NCI-H187 treated with DMSO at 0.1 percent for 48 hours (cell line): ENCODE data around the gene ZFPL1.

ENCODE experiments used
- DNase-seq: peaks from one replicate; lab custom pipeline; 2025; lab: John Stamatoyannopoulos, UW

ZFPL1 gene

GRCh38 chr11:65060913-65061408 lies 23.1 kb upstream of the ZFPL1 start:
- no peak for DNase-seq

- no peak for DNase-seq
These were observed 20.5 kb upstream of the ZFPL1 start for GRCh38 chr11:65063532-65063931.

GRCh38 chr11:65064847-65065240 lies 19.2 kb upstream of the ZFPL1 start:
- DNase-seq: no peak

GRCh38 chr11:65065851-65066250 lies 18.2 kb upstream of the ZFPL1 start:
- no peak for DNase-seq

- no peak for DNase-seq
These were observed 17.7 kb upstream of the ZFPL1 start for GRCh38 chr11:65066315-65066714.

DNA sequence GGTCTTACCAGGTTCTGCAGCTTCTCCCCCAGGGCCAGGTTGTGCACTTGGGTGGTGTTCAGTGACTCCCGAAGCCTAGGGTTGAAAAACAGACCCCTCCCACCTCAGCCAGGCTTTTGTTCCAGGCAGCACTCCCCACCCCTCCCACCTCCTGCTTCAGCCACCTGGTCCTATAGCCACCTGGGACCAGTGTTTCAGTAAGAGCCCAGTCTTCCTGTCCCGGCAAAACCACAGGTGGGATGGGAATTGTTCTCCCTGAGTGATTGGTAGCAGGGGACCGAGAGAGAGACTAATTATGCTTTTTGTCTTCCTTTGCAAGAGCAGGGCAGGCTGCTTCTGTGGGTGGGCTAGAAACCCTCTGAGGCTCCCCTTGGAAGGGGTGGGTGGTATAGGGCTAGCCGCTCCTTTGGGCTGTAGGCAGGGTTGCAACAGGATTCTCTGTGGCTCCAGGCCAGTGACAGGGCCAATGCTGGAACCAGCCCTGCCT lies 17.2 kb upstream of the ZFPL1 start:
- peak; percentile 60 for DNase-seq

GRCh38 chr11:65067446-65067845 lies 16.6 kb upstream of the ZFPL1 start:
- no peak for DNase-seq

- DNase-seq: no peak
These were observed 14.8 kb upstream of the ZFPL1 start for GRCh38 chr11:65069217-65069616.

GRCh38 chr11:65071907-65072630 lies 12.0 kb upstream of the ZFPL1 start:
- no peak for DNase-seq

DNA sequence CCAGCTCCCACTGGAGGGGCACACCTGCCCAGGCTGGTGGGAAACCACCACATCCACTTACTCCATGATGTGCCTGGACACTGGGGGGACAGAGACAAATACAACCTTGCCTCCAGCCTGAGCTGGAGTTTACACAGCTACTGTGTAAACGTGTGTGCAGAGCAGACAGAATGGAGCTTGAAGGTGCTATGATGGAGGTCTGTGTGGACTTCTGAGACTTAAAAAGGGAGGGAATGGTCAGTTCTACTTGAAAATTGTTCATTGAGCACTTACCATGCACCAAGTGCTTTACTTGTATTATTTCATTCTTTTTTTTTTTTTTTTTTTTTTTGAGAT lies 11.4 kb upstream of the ZFPL1 start:
- DNase-seq: no peak

- DNase-seq: no peak
These were observed 6.6 kb upstream of the ZFPL1 start for GRCh38 chr11:65077451-65077850.

DNA sequence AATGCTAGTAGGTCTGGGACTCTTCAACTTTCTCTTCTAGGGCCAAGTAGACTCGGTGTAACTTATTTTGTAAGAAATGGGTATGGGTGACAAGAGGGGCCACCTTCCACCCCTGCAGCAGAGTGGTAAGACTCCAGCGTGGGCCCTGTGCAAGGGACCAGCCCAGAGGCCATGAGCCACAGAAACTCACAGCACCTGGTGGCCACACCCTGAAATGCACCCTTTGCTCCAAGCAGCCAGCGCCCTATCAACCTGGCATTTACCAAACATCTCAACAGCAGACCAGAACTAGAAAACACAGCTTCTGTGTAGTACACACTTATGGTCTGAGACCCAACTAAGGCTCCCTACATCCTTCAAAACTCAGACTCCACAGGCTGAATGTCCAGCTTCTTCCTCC lies 5.9 kb upstream of the ZFPL1 start:
- DNase-seq: no peak

DNA sequence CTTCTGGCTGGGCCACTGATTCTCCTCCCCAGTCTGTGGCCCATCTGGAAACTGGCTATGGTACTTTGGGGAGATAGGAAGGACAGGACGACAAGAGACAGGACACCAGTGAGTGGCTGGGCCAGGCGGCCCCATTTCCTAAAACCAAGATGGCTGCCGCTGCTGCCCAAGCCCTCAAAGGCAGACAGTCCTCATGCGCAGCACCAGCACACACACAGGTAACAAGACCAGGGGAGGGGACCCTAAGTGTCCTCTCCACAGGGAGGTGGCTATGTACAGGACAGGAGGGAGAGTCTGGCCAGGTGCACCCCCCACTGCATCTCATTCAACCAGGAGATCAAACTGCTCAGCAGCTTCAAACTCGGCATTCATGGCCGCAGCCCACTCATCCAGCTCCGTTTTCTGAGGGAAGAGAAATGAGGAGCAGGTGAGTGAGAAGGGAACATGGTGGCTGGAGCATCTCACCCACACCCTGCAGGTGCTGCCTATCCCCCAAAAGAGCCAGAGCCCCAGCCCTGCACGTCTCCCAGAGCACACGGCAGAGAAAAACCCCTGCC lies 5.2 kb upstream of the ZFPL1 start:
- no peak for DNase-seq

DNA sequence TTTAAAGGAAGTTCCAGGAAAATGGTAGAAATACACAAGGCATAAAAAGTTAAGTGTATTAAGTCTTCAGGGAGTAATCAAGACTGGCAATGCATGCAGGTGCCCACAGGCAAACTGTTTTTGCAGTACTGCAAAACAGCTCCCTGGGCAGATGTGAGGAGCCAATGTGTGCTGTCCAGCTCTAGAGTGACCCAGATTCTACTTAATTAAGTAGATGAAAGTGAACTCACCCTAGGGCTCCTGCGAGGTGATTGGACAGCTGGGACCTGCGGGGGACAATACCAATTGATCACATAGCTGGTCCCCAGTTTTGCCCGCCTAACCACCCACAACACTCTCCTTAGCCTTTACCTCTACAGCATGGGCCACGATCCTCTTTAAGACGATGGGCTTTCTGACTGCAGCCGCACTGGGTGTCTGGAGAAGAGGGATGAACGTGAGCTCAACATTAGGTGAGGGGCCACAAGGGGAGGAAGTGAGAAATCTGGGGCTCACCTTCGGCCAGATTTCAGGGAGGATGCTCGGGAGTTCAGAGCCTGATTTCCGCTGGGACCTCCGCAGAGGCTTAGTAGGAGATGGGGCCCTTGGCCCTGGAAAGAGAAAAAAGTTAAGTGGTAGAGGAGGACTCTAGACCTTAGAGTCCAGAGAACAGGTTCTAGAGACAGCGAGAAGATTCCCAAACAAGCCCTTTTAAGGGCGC lies 738 bp upstream of the ZFPL1 start:
- DNase-seq: no peak

DNA sequence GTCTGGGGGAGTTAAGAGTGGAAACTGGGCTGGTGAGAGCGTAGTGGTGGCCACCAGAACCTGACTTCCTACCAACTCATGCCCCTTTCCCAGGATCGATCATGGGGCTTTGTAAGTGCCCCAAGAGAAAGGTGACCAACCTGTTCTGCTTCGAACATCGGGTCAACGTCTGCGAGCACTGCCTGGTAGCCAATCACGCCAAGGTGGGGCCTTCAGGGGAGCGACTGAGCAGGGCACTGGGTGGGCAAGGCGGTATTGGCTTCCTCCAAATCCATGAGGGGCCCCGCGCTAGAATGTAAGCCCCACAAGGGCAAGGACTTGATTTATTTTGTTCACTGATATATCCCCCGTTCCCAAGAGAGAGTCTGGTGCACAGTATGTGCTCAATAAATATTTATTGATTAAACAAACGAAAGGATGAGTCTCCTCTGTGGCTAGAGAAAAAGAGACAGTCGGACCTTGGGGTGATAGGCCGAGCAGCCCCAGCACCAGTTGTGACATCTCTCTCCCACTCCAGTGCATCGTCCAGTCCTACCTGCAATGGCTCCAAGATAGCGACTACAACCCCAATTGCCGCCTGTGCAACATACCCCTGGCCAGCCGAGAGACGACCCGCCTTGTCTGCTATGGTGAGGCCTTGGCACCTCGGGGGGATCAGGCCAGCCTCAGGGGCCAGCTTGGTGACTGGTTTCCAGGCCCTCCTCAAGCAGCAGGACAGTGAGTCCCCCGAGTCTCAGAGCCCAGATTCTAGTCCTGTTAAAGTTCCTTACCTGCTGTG lies 765 bp downstream of the ZFPL1 start:
- no peak for DNase-seq

DNA sequence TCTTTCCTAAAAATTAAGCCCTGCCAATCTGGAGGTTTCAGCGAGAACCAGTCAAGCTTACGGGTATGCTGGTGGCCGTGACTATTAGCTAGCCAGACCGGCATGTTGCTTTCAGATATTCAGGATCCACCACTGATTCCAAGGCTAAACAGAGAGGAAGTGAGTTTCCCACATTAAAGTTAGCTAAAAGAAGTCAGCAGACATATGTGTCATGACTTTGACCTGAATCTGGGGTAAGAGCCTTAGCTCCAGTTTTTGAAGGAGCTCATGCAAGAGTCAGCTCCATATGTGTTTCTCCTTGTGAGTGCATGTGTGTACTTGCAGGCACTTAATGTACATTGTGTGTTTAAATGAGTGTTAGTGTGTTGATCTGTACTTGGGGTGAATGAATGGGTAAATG lies 1.4 kb downstream of the ZFPL1 start:
- no peak for DNase-seq

DNA sequence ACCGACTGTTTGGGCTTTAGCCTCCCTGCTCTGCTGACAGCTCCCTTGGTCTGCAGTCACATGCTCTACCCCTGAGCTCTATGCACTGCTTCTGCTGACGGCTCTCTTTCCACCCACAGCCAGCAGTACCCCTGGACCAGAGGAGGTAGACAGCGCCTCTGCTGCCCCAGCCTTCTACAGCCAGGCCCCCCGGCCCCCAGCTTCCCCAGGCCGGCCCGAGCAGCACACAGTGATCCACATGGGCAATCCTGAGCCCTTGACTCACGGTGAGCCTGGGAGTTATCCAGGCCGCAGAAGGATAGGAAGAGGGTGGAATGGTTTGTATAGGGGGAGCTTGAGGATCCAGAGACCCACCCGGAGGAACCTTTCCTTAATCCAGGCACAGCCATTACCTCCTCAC lies 2.8 kb downstream of the ZFPL1 start:
- no peak for DNase-seq

DNA sequence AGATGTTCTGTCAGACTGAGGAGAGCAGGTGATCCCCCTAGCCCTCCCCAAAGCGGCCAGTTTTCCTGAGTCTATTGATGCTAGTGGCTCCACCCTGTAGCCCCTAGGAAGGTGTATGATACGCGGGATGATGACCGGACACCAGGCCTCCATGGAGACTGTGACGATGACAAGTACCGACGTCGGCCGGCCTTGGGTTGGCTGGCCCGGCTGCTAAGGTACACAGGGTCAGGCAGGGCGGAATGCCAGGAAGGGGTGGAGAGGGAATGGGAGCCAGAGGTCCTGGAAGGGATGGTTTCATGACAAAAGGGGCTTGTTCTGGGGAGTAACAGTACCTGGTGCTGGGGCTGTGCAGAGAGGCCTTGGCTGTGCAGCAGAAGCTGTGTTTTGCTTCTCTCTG lies 3.2 kb downstream of the ZFPL1 start:
- no peak for DNase-seq

DNA sequence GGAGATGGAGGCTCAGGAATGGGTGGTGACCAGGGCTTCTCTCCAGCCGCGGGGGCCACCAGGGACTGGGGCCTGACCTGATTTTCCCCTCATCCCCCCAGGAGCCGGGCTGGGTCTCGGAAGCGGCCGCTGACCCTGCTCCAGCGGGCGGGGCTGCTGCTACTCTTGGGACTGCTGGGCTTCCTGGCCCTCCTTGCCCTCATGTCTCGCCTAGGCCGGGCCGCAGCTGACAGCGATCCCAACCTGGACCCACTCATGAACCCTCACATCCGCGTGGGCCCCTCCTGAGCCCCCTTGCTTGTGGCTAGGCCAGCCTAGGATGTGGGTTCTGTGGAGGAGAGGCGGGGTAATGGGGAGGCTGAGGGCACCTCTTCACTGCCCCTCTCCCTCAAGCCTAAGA lies 3.8 kb downstream of the ZFPL1 start:
- DNase-seq: no peak

GRCh38 chr11:65089621-65090020 lies 5.6 kb downstream of the ZFPL1 start:
- DNase-seq: no peak

GRCh38 chr11:65090628-65091027 lies 6.6 kb downstream of the ZFPL1 start:
- DNase-seq: no peak

GRCh38 chr11:65095427-65095826 lies 11.4 kb downstream of the ZFPL1 start:
- DNase-seq: no peak
